ENCODE results near the gene C2orf49. TPM values are rescaled to one million over a fixed set of nuclear protein-coding genes. Genes with fewer than 3 reads are reported as not detected.

Gene C2orf49
- total RNA-seq, 2 donors from 2014 or later = 17.5 to 18.4 TPM

- TF ChIP-seq CTCF (IDR thresholded peaks at IDR 0.05) = no peak
- Histone ChIP-seq H3K27me3 (replicated peaks; ENCODE audit: insufficient read depth) (no peaks in the 10 kb centered on the region), H3K4me3 (no peak overlapping the region), H3K27ac (no peak overlapping the region), H3K36me3 (no peaks in the 10 kb centered on the region), H3K9me3 (no peaks in the 10 kb centered on the region), H3K4me1 (ENCODE audit: control insufficient read depth in 1 of 2, low read depth in 2 of 2) (peaks cover 0 to 5% of the 10 kb centered on the region in 2 donors)
- DNase-seq (ENCODE audit: low spot score) = no peak
- no peak for ATAC-seq (ENCODE audit: insufficient number of reproducible peaks, low FRiP score, low read depth)
Measured at GRCh38 chr2:105320651-105321215, 16.6 kb upstream of the C2orf49 start.

GRCh38 chr2:105321875-105322646, 15.3 kb upstream of the C2orf49 start:
- ATAC-seq (ENCODE audit: insufficient number of reproducible peaks, low FRiP score, low read depth) (no peak), DNase-seq (ENCODE audit: low spot score) (no peak)
- Histone ChIP-seq H3K9me3 (no peaks in the 10 kb centered on the region), H3K4me1 (ENCODE audit: control insufficient read depth in 1 of 2, low read depth in 2 of 2) (peaks cover 0 to 5% of the 10 kb centered on the region in 2 donors), H3K27me3 (replicated peaks; ENCODE audit: insufficient read depth) (no peaks in the 10 kb centered on the region), H3K4me3 (no peak overlapping the region), H3K36me3 (no peaks in the 10 kb centered on the region), H3K27ac (no peak overlapping the region)
- no peak for TF ChIP-seq CTCF (IDR thresholded peaks at IDR 0.05)

- Histone ChIP-seq H3K27me3 (replicated peaks; ENCODE audit: insufficient read depth) (no peaks in the 10 kb centered on the region), H3K9me3 (no peaks in the 10 kb centered on the region), H3K27ac (no peak overlapping the region), H3K36me3 (no peaks in the 10 kb centered on the region), H3K4me3 (no peak overlapping the region), H3K4me1 (ENCODE audit: control insufficient read depth in 1 of 2, low read depth in 2 of 2) (peaks cover 4 to 14% of the 10 kb centered on the region in 2 donors)
- DNase-seq (ENCODE audit: low spot score) (no peak), ATAC-seq (ENCODE audit: insufficient number of reproducible peaks, low FRiP score, low read depth) (no peak)
- TF ChIP-seq CTCF (IDR thresholded peaks at IDR 0.05) = no peak
Measured at GRCh38 chr2:105323111-105323510, 14.2 kb upstream of the C2orf49 start.

GRCh38 chr2:105324101-105324500, 13.2 kb upstream of the C2orf49 start:
- no peaks in the 10 kb centered on the region for H3K27me3 ChIP-seq (replicated peaks; ENCODE audit: insufficient read depth)
- H3K4me1 ChIP-seq (ENCODE audit: control insufficient read depth in 1 of 2, low read depth in 2 of 2) = peaks cover 7 to 21% of the 10 kb centered on the region in 2 donors
- no peak for ATAC-seq (ENCODE audit: insufficient number of reproducible peaks, low FRiP score, low read depth)
- H3K36me3 ChIP-seq = no peaks in the 10 kb centered on the region
- H3K4me3 ChIP-seq = no peak overlapping the region
- DNase-seq (ENCODE audit: low spot score) = no peak
- no peak for TF ChIP-seq CTCF (IDR thresholded peaks at IDR 0.05)
- H3K27ac ChIP-seq = no peak overlapping the region
- H3K9me3 ChIP-seq = no peaks in the 10 kb centered on the region

- Histone ChIP-seq H3K36me3 (no peaks in the 10 kb centered on the region), H3K9me3 (no peaks in the 10 kb centered on the region), H3K27me3 (replicated peaks; ENCODE audit: insufficient read depth) (no peaks in the 10 kb centered on the region), H3K4me1 (ENCODE audit: control insufficient read depth in 1 of 2, low read depth in 2 of 2) (peaks cover 7 to 18% of the 10 kb centered on the region in 2 donors), H3K4me3 (no peak overlapping the region), H3K27ac (no peak overlapping the region)
- no peak for ATAC-seq (ENCODE audit: insufficient number of reproducible peaks, low FRiP score, low read depth)
- no peak for DNase-seq (ENCODE audit: low spot score)
- no peak for TF ChIP-seq CTCF (IDR thresholded peaks at IDR 0.05)
Measured at GRCh38 chr2:105324732-105325131, 12.6 kb upstream of the C2orf49 start.

Measured in thoracic aorta (tissue), 2 donors.